ENCODE data around the gene KCNG2.

Gene KCNG2

DNA sequence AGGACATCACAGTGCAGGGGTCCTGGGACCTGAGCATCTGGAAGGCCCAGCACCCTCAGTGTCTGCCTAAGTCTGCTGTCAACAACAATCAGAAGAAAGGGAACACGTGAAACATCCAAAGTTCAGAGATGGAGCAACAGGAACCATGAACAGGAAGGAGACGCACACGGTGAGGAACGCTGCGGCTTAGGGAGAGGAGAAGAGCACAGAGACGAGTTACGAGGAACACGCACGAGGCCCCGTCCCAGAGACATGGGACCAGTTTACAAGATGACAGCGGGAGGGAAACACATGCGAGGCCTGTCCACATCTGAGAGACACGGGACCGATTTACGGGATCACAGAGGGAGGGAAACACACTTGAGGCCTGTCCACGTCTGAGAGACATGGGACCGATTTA, 2.9 kb upstream of the KCNG2 start:
- Histone ChIP-seq H3K9me2 (ENCODE audit: low read depth, low read length) (no peaks in the 10 kb centered on the region), H2AFZ (ENCODE audit: low read length) (no peak overlapping the region), H3K79me2 (ENCODE audit: insufficient read depth, low read length) (no peaks in the 10 kb centered on the region), H3F3A (ENCODE audit: insufficient read depth, low read length) (no peaks in the 10 kb centered on the region), H3K4me2 (ENCODE audit: low read length) (no peak overlapping the region), H3K4me1 (ENCODE audit: insufficient read depth, low read length, severe bottlenecking) (peaks cover 22% of the 10 kb centered on the region), H4K20me1 (ENCODE audit: insufficient read depth, low read length) (no peaks in the 10 kb centered on the region), H3K9me3 (ENCODE audit: low read length) (no peaks in the 10 kb centered on the region), H3K9ac (ENCODE audit: low read length) (no peak overlapping the region), H3K36me3 (ENCODE audit: insufficient read depth, low read length) (no peaks in the 10 kb centered on the region), H3K27ac (ENCODE audit: low read depth, low read length, poor library complexity, severe bottlenecking) (no peak overlapping the region), H3K4me3 (ENCODE audit: low read depth, low read length, poor library complexity, severe bottlenecking) (no peak overlapping the region), H3K27me3 (ENCODE audit: insufficient read depth, low read length) (no peaks in the 10 kb centered on the region)
- TF ChIP-seq EZH2 (IDR thresholded peaks at IDR 0.05; ENCODE audit: borderline replicate concordance, low read length), result no peak
- TF ChIP-seq, protein P1, sequence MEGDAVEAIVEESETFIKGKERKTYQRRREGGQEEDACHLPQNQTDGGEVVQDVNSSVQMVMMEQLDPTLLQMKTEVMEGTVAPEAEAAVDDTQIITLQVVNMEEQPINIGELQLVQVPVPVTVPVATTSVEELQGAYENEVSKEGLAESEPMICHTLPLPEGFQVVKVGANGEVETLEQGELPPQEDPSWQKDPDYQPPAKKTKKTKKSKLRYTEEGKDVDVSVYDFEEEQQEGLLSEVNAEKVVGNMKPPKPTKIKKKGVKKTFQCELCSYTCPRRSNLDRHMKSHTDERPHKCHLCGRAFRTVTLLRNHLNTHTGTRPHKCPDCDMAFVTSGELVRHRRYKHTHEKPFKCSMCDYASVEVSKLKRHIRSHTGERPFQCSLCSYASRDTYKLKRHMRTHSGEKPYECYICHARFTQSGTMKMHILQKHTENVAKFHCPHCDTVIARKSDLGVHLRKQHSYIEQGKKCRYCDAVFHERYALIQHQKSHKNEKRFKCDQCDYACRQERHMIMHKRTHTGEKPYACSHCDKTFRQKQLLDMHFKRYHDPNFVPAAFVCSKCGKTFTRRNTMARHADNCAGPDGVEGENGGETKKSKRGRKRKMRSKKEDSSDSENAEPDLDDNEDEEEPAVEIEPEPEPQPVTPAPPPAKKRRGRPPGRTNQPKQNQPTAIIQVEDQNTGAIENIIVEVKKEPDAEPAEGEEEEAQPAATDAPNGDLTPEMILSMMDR (IDR thresholded peaks at IDR 0.05; ENCODE audit: low read length), result no peak

DNA sequence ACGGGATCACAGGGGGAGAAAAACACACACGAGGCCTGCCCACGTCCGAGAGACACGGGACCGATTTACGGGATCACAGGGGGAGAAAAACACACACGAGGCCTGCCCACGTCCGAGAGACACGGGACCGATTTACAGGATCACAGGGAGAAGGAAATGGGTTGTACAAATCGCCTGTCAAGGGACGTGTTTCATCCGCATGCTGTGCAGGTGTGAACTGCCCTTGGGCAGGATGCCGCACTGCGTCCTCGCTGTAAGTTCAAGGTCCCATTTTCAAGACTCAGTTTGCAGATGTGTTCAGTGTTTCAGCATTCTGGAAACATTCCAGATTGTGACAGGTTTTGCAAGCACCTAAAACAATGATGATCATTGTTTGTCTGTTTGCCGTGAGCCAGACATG, 2.3 kb upstream of the KCNG2 start:
- no peaks in the 10 kb centered on the region for H3K79me2 ChIP-seq (ENCODE audit: insufficient read depth, low read length)
- no peak overlapping the region for H3K9ac ChIP-seq (ENCODE audit: low read length)
- H3K4me2 ChIP-seq (ENCODE audit: low read length), result no peak overlapping the region
- H4K20me1 ChIP-seq (ENCODE audit: insufficient read depth, low read length), result no peaks in the 10 kb centered on the region
- no peaks in the 10 kb centered on the region; the same call in 1 of the 2 replicates for H3K27me3 ChIP-seq (ENCODE audit: insufficient read depth, low read length)
- no peaks in the 10 kb centered on the region for H3K9me2 ChIP-seq (ENCODE audit: low read depth, low read length)
- no peaks in the 10 kb centered on the region for H3K36me3 ChIP-seq (ENCODE audit: insufficient read depth, low read length)
- H3K4me1 ChIP-seq (ENCODE audit: insufficient read depth, low read length, severe bottlenecking), result peaks cover 28% of the 10 kb centered on the region
- H3K9me3 ChIP-seq (ENCODE audit: low read length), result no peaks in the 10 kb centered on the region
- H3K27ac ChIP-seq (ENCODE audit: low read depth, low read length, poor library complexity, severe bottlenecking), result no peak overlapping the region
- H3K4me3 ChIP-seq (ENCODE audit: low read depth, low read length, poor library complexity, severe bottlenecking), result no peak overlapping the region
- no peak overlapping the region for H2AFZ ChIP-seq (ENCODE audit: low read length)
- TF ChIP-seq, protein P1 (IDR thresholded peaks at IDR 0.05; ENCODE audit: low read length), result no peak
- TF ChIP-seq EZH2 (IDR thresholded peaks at IDR 0.05; ENCODE audit: borderline replicate concordance, low read length), result no peak
- H3F3A ChIP-seq (ENCODE audit: insufficient read depth, low read length), result no peaks in the 10 kb centered on the region

DNA sequence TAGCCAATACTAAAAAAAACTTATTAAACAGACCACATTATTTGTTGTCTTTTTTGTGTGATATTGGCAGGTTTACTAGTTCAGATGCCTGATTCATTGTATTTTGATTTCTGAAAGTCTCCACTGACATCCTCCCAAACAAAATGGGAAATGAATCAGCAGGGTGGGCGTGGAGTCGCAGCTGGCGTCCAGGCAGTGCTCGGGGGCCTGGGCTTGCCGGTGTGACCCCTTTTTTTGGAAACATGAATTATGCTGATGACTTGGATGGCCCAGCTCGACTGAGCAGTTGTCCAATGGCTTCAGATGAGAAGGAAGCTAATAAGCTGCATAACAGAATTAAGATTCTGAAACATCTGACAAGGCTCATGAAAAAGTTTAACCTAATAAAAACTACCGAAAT, 1.7 kb upstream of the KCNG2 start:
- TF ChIP-seq, protein P1 (IDR thresholded peaks at IDR 0.05; ENCODE audit: low read length), result no peak
- no peak for TF ChIP-seq EZH2 (IDR thresholded peaks at IDR 0.05; ENCODE audit: borderline replicate concordance, low read length)
- Histone ChIP-seq H4K20me1 (ENCODE audit: insufficient read depth, low read length) (no peaks in the 10 kb centered on the region), H3K9me2 (ENCODE audit: low read depth, low read length) (no peaks in the 10 kb centered on the region), H3K4me1 (ENCODE audit: insufficient read depth, low read length, severe bottlenecking) (peaks cover 31% of the 10 kb centered on the region), H3K79me2 (ENCODE audit: insufficient read depth, low read length) (no peaks in the 10 kb centered on the region), H3K4me3 (ENCODE audit: low read depth, low read length, poor library complexity, severe bottlenecking) (no peak overlapping the region), H3K9ac (ENCODE audit: low read length) (no peak overlapping the region), H3F3A (ENCODE audit: insufficient read depth, low read length) (no peaks in the 10 kb centered on the region), H3K9me3 (ENCODE audit: low read length) (no peaks in the 10 kb centered on the region), H2AFZ (ENCODE audit: low read length) (no peak overlapping the region), H3K27ac (ENCODE audit: low read depth, low read length, poor library complexity, severe bottlenecking) (no peak overlapping the region), H3K36me3 (ENCODE audit: insufficient read depth, low read length) (no peaks in the 10 kb centered on the region), H3K27me3 (ENCODE audit: insufficient read depth, low read length) (no peaks in the 10 kb centered on the region; the same call in 1 of the 2 replicates), H3K4me2 (ENCODE audit: low read length) (no peak overlapping the region)
